Activated CD4-positive, CD25-positive, alpha-beta regulatory T cell treated with anti-CD3 and anti-CD28 coated beads, Interleukin-2, amount 50 U/mL, for 16 hours (primary cell): Measurements from ENCODE around the gene CLCN3.
"Not testable (repeated sequence)": the region's sequence is repeated elsewhere in the genome, so short reads cannot be mapped to it uniquely, and the experiment has no call there.

Experiments used
- DNase-seq: peaks from one replicate; pipeline ENCODE4 v3.0.0-alpha.2; 2020; ENCODE audit warnings: low read depth, low spot score

CLCN3 gene

GRCh38 chr4:169619958-169620879 lies at the start of gene CLCN3:
Gene CLCN3 (plus strand): TSS chr4:169620578. CDS start chr4:169635929, 15,351 bp downstream.
- DNase-seq, result peak; percentile 76

- DNase-seq, result not testable (repeated sequence)
Measured at GRCh38 chr4:169571012-169571411, 49.4 kb upstream of the CLCN3 start.

GRCh38 chr4:169571435-169571834 lies 48.9 kb upstream of the CLCN3 start:
- DNase-seq, result no peak

- DNase-seq, result no peak
Measured at GRCh38 chr4:169573889-169574288, 46.5 kb upstream of the CLCN3 start.

GRCh38 chr4:169582203-169582602 lies 38.2 kb upstream of the CLCN3 start:
- DNase-seq, result no peak

- DNase-seq, result no peak
Measured at GRCh38 chr4:169582706-169583105, 37.7 kb upstream of the CLCN3 start.

- DNase-seq, result no peak
Measured at GRCh38 chr4:169583563-169583962, 36.8 kb upstream of the CLCN3 start.

- no peak for DNase-seq
Measured at GRCh38 chr4:169593050-169593560, 27.3 kb upstream of the CLCN3 start.

- no peak for DNase-seq
Measured at GRCh38 chr4:169594560-169595195, 25.7 kb upstream of the CLCN3 start.

- no peak for DNase-seq
Measured at GRCh38 chr4:169601016-169601771, 19.2 kb upstream of the CLCN3 start.

- DNase-seq, result no peak
Measured at GRCh38 chr4:169603312-169603711, 17.1 kb upstream of the CLCN3 start.

- no peak for DNase-seq
Measured at GRCh38 chr4:169604131-169604900, 16.1 kb upstream of the CLCN3 start.

- no peak for DNase-seq
Measured at GRCh38 chr4:169604903-169605331, 15.5 kb upstream of the CLCN3 start.

- DNase-seq, result no peak
Measured at GRCh38 chr4:169611157-169611556, 9.2 kb upstream of the CLCN3 start.

- DNase-seq, result peak; percentile 67
Measured at GRCh38 chr4:169611991-169612870, 8.1 kb upstream of the CLCN3 start, which contains the start of gene NEK1. Gene NEK1 (minus strand): TSS chr4:169612583. CDS start chr4:169602630, 9,953 bp downstream.

GRCh38 chr4:169612871-169613859 lies 7.2 kb upstream of the CLCN3 start:
- DNase-seq, result peak; percentile 55

- DNase-seq, result no peak
Measured at GRCh38 chr4:169615467-169616106, 4.8 kb upstream of the CLCN3 start.

- DNase-seq, result no peak
Measured at GRCh38 chr4:169616846-169617245, 3.5 kb upstream of the CLCN3 start.
